Liver (tissue), 3 donors: Measurements from ENCODE around the gene ZNF778.

Source experiments
- ATF3 ChIP-seq: IDR thresholded peaks from 2 replicates; pipeline ENCODE4 v1.6.1; 2016; ENCODE audit warnings: antibody characterized with exemption
- CTCF ChIP-seq: fragments of 150-350 bp; IDR thresholded peaks from 2 replicates; pipeline ENCODE4 v1.5.1; 2017; ENCODE audit warnings: improper control_type of control experiment, low read depth, low read length; ENCODE audit not compliant: missing input control
- EGR1 ChIP-seq, 2 donors: IDR thresholded peaks; 2 replicates each; pipeline ENCODE4 v1.6.1; 2016 to 2018; ENCODE audit warnings: antibody characterized with exemption in 2 of 2, low read depth in 2 of 2
- FOXA1 ChIP-seq: IDR thresholded peaks from 2 replicates; pipeline ENCODE4 v1.6.1; 2016; ENCODE audit warnings: antibody characterized with exemption
- JUND ChIP-seq, 2 donors: IDR thresholded peaks; 2 replicates each; pipeline ENCODE4 v1.6.1; 2016; ENCODE audit warnings: antibody characterized with exemption in 2 of 2
- MAX ChIP-seq: IDR thresholded peaks from 2 replicates; pipeline ENCODE4 v1.6.1; 2016; ENCODE audit warnings: antibody characterized with exemption
- NR2F2 ChIP-seq: IDR thresholded peaks from 2 replicates; pipeline ENCODE4 v1.6.1; 2016; ENCODE audit warnings: antibody characterized with exemption
- REST ChIP-seq: IDR thresholded peaks from 2 replicates; pipeline ENCODE4 v1.6.1; 2016; ENCODE audit warnings: antibody characterized with exemption, mild to moderate bottlenecking
- TAF1 ChIP-seq: conservative IDR thresholded peaks from 2 replicates; pipeline ENCODE4 v1.6.1; 2016; ENCODE audit warnings: antibody characterized with exemption, mild to moderate bottlenecking
- ZBTB33 ChIP-seq: IDR thresholded peaks from 2 replicates; pipeline ENCODE4 v1.6.1; 2016; ENCODE audit warnings: antibody characterized with exemption
- donor health status: healthy.
- donor health status: healthy.

- TF ChIP-seq TAF1 (no peak), CTCF (no peak), MAX (no peak), FOXA1 (no peak), NR2F2 (no peak), ATF3 (no peak), EGR1 (IDR thresholded peaks at IDR 0.05; ENCODE audit: low read depth in 2 of 2) (no peak), ZBTB33 (no peak), JUND (IDR thresholded peaks at IDR 0.05) (no peak), REST (no peak)
Measured at GRCh38 chr16:89169778-89170177, 47.7 kb upstream of the ZNF778 start.
